Measurements from ENCODE around the gene RPL27A. TPM values are rescaled to one million over a fixed set of nuclear protein-coding genes. Genes with fewer than 3 reads are reported as not detected.

Gene RPL27A
- total RNA-seq, 1 experiment from 2014 or later = 629 TPM

GRCh38 chr11:8698917-8699441, 16.4 kb downstream of the RPL27A start:
- no TSS peak for BruUV-seq (replicated peaks)
- TF ChIP-seq EZH2 (IDR thresholded peaks at IDR 0.05; ENCODE audit: borderline replicate concordance, low read depth, low read length, poor library complexity, severe bottlenecking) = no peak
- no peak for TF ChIP-seq CTCF (conservative IDR thresholded peaks at IDR 0.05; ENCODE audit: low read depth, low read length)
- no peak overlapping the region for H3K4me3 ChIP-seq (ENCODE audit: low read depth, low read length, poor library complexity, severe bottlenecking)
- intact Hi-C loops (cut with micrococcal nuclease; ENCODE audit: unreplicated experiment) = no loop called here
- H3K27me3 ChIP-seq (replicated peaks; ENCODE audit: insufficient read depth, low read depth, low read length, poor library complexity) = no peaks in the 10 kb centered on the region
- no peaks in the 10 kb centered on the region for H3K9me3 ChIP-seq (ENCODE audit: low read depth, low read length, poor library complexity, severe bottlenecking)
- ChIA-PET POLR2A (ENCODE audit: low non-redundant PET) (no interaction called here), CTCF (no interaction called here)
- no peaks in the 10 kb centered on the region for H3K4me1 ChIP-seq (ENCODE audit: insufficient read depth, low read length, poor library complexity, severe bottlenecking)
- H3K27ac ChIP-seq (ENCODE audit: low read depth, low read length, poor library complexity, severe bottlenecking) = no peak overlapping the region
- no peak for DNase-seq (ENCODE audit: low spot score)
- no peaks in the 10 kb centered on the region for H3K36me3 ChIP-seq (ENCODE audit: insufficient read depth, low read length, poor library complexity, severe bottlenecking)

DNA sequence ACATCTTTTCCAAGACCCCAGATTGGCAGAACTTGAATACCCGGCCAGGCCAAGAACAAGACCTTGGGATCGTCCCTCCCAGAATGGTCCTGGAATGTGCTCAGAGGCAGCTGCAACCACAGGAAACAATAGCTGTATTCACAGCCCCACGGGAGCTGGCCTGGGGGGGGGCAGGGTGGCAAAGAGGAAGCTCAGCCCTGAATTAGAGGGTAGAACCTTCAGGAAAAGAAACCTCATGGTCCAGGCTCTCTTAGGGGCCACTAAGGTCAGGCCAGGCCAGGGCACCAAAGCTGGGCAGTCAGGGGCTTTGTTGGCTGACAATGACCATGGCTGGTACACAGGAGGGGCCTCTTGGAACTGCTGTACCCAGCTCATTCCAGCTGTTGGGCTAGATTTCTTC, 17.3 kb downstream of the RPL27A start:
- no TSS peak for BruUV-seq (replicated peaks)
- intact Hi-C loops (cut with micrococcal nuclease; ENCODE audit: unreplicated experiment) = no loop called here
- POLR2A ChIA-PET (ENCODE audit: low non-redundant PET) = no interaction called here

DNA sequence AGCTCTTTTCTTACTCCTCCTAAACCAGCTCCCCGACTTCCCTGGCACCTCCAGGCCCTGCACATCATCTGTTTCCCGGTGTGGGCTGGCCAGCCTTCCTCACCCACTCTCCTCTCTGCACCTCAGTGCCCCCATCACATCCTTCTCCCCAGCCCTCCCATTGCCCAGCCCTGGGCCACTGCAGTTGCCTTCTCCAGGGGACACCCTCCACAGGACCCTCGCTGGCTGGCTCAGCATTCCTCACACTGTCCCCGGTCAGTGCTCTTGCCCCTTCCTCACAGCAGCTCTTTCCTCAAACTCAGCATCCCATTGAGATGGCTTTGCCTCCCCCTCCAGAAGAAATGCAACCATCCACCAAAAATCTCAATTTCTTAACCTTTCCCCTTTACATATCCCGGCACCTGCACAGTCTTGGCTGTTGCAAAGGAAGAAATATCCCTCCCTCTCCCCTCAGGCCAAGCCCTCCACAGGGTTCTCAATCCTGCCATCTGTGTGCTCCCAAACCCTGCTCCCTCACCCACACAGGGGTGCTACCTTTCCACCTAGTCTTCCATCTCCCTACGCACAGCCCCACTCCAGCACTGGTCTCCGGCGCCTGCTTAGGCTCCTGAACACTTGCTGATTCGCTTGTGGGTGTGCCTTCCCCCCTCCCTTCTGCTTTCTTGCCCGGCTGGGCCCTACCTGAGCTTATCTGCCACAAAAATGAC, 19.5 kb downstream of the RPL27A start:
- TF ChIP-seq CTCF (conservative IDR thresholded peaks at IDR 0.05; ENCODE audit: low read depth, low read length) (no peak), EZH2 (IDR thresholded peaks at IDR 0.05; ENCODE audit: borderline replicate concordance, low read depth, low read length, poor library complexity, severe bottlenecking) (no peak)
- Histone ChIP-seq H3K36me3 (ENCODE audit: insufficient read depth, low read length, poor library complexity, severe bottlenecking) (no peaks in the 10 kb centered on the region), H3K4me1 (ENCODE audit: insufficient read depth, low read length, poor library complexity, severe bottlenecking) (no peaks in the 10 kb centered on the region), H3K27ac (ENCODE audit: low read depth, low read length, poor library complexity, severe bottlenecking) (no peak overlapping the region), H3K4me3 (ENCODE audit: low read depth, low read length, poor library complexity, severe bottlenecking) (no peak overlapping the region), H3K27me3 (replicated peaks; ENCODE audit: insufficient read depth, low read depth, low read length, poor library complexity) (no peaks in the 10 kb centered on the region), H3K9me3 (ENCODE audit: low read depth, low read length, poor library complexity, severe bottlenecking) (no peaks in the 10 kb centered on the region)
- ChIA-PET CTCF (no interaction called here), POLR2A (ENCODE audit: low non-redundant PET) (no interaction called here)
- no peak for DNase-seq (ENCODE audit: low spot score)
- intact Hi-C loops (cut with micrococcal nuclease; ENCODE audit: unreplicated experiment) = no loop called here
- BruUV-seq (replicated peaks) = no TSS peak

More for the DNA sequence above, 17.3 kb downstream of the RPL27A start:
- no peaks in the 10 kb centered on the region for H3K4me1 ChIP-seq (ENCODE audit: insufficient read depth, low read length, poor library complexity, severe bottlenecking)
- H3K36me3 ChIP-seq (ENCODE audit: insufficient read depth, low read length, poor library complexity, severe bottlenecking) = no peaks in the 10 kb centered on the region
- DNase-seq (ENCODE audit: low spot score) = no peak
- no peak overlapping the region for H3K4me3 ChIP-seq (ENCODE audit: low read depth, low read length, poor library complexity, severe bottlenecking)
- no peak overlapping the region for H3K27ac ChIP-seq (ENCODE audit: low read depth, low read length, poor library complexity, severe bottlenecking)
- H3K27me3 ChIP-seq (replicated peaks; ENCODE audit: insufficient read depth, low read depth, low read length, poor library complexity) = no peaks in the 10 kb centered on the region
- TF ChIP-seq CTCF (conservative IDR thresholded peaks at IDR 0.05; ENCODE audit: low read depth, low read length) (no peak), EZH2 (IDR thresholded peaks at IDR 0.05; ENCODE audit: borderline replicate concordance, low read depth, low read length, poor library complexity, severe bottlenecking) (no peak)
- CTCF ChIA-PET = no interaction called here
- no peaks in the 10 kb centered on the region for H3K9me3 ChIP-seq (ENCODE audit: low read depth, low read length, poor library complexity, severe bottlenecking)
